K562 (cell line): Measurements from ENCODE around the gene MLN. TPM values are rescaled to one million over a fixed set of nuclear protein-coding genes. Genes with fewer than 3 reads are reported as not detected.
A peak's percentile ranks its signal among the peaks of the same experiment; 100 is the strongest.

Experiments used
- E2F3 ChIP-seq: fragments of 250-450 bp; sonication (Bioruptor Pico); IDR thresholded peaks from 2 replicates; pipeline ENCODE4 v1.4.0; 2020; ENCODE audit warnings: mild to moderate bottlenecking
- E2F5 ChIP-seq: sonication (generic); formaldehyde crosslinking; IDR thresholded peaks from 2 replicates; pipeline ENCODE4 v1.8.0; 2022; ENCODE audit warnings: mild to moderate bottlenecking, missing genetic modification reagents
- ETV6 ChIP-seq, 3 experiments: fragments of 150-350 bp in 1 of 3; sonication (generic) in 1 of 3; formaldehyde crosslinking in 1 of 3; IDR thresholded peaks; 2 replicates each; pipeline versions ENCODE4 v1.6.1 to v1.8.0; 2014 to 2022; ENCODE audit warnings: borderline replicate concordance in 2 of 3, low read depth in 2 of 3, antibody characterized with exemption in 1 of 3, low read length in 1 of 3, mild to moderate bottlenecking in 1 of 3, missing genetic modification reagents in 1 of 3
- FOS ChIP-seq: IDR thresholded peaks from 3 replicates; pipeline ENCODE4 v1.6.1; 2011; ENCODE audit not compliant: insufficient read length; ENCODE audit errors: extremely low read depth
- HCFC1 ChIP-seq: IDR thresholded peaks from 2 replicates; pipeline ENCODE4 v1.6.1; 2012; ENCODE audit warnings: low read depth, low read length, improper control_type of control experiment
- JUNB ChIP-seq: fragments of 450-650 bp; formaldehyde crosslinking; conservative IDR thresholded peaks from 2 replicates; pipeline ENCODE4 v1.4.0; 2020; ENCODE audit warnings: mild to moderate bottlenecking
- KAT7 ChIP-seq: sonication (generic); formaldehyde crosslinking; IDR thresholded peaks from 2 replicates; pipeline ENCODE4 v1.8.0; 2022; ENCODE audit warnings: missing genetic modification reagents, mild to moderate bottlenecking, borderline replicate concordance
- MEF2A ChIP-seq: IDR thresholded peaks from 2 replicates; pipeline ENCODE4 v1.6.1; 2011; ENCODE audit warnings: low read depth, mild to moderate bottlenecking, low read length, moderate library complexity; ENCODE audit not compliant: control insufficient read depth
- TEAD4 ChIP-seq, 2 experiments: sonication (generic) in 1 of 2; formaldehyde crosslinking in 1 of 2; IDR thresholded peaks; 2 replicates each; pipeline versions ENCODE4 v1.6.1 to v1.8.0; 2012 to 2022; ENCODE audit warnings: borderline replicate concordance in 1 of 2, inconsistent platforms in 1 of 2, low read length in 1 of 2, mild to moderate bottlenecking in 1 of 2, missing genetic modification reagents in 1 of 2
- ZBTB5 ChIP-seq: fragments of 450-650 bp; IDR thresholded peaks from 2 replicates; pipeline ENCODE4 v1.6.1; 2017; ENCODE audit warnings: antibody characterized with exemption
- ZFP36 ChIP-seq: fragments of 150-350 bp; IDR thresholded peaks from 2 replicates; pipeline ENCODE4 v1.6.1; 2018; ENCODE audit warnings: low read length, low read depth; ENCODE audit not compliant: partially characterized antibody
- ZNF668 ChIP-seq: fragments of 250-450 bp; sonication (Bioruptor Pico); IDR thresholded peaks from 2 replicates; pipeline ENCODE4 v1.8.0; 2022; ENCODE audit warnings: mild to moderate bottlenecking, inconsistent platforms
- ZNF699 ChIP-seq: fragments of 250-450 bp; sonication (Bioruptor Pico); IDR thresholded peaks from 2 replicates; pipeline ENCODE4 v1.8.0; 2021; ENCODE audit warnings: mild to moderate bottlenecking, moderate library complexity; ENCODE audit not compliant: insufficient replicate concordance
- ZNF717 ChIP-seq: fragments of 250-450 bp; sonication (Bioruptor Pico); IDR thresholded peaks from 2 replicates; pipeline ENCODE4 v1.5.0; 2021
- polyA plus RNA-seq, 8 experiments: library from polyadenylated mRNA; depleted of rRNA in 4 of 8; stranded (reverse) in 5 of 8; unstranded in 3 of 8; fragments of >200 nt; fragmentation: Nextera tagmentation in 2 of 8; fragmentation: Illumina TruSeq in 1 of 8; extraction: Ambion mirVana in 2 of 8; extraction: Trizol in 1 of 8; gene quantifications; 2 replicates each; pipeline versions ENCODE4 v1.2.1 to v1.2.3, GENCODE V29; 2011 to 2014; ENCODE audit warnings: inconsistent platforms in 1 of 8, missing spikeins in 1 of 8
- total RNA-seq, 7 experiments: library from RNA; depleted of rRNA in 6 of 7; stranded (reverse); fragments of >200 nt in 6 of 7; fragmentation: Illumina TruSeq in 2 of 7; extraction: Trizol in 2 of 7; gene quantifications; 2 replicates each; pipeline versions ENCODE4 v1.2.1 to v1.2.3, GENCODE V29; 2011 to 2021; ENCODE audit warnings: low replicate concordance in 1 of 7
- TF ChIP-seq, protein P1 (sequence below): sonication (generic); formaldehyde crosslinking; IDR thresholded peaks from 2 replicates; pipeline ENCODE4 v1.9.0; 2022; ENCODE audit warnings: mild to moderate bottlenecking, missing genetic modification reagents
- TF ChIP-seq, protein P2 (sequence below): sonication (generic); formaldehyde crosslinking; IDR thresholded peaks from 2 replicates; pipeline ENCODE4 v1.5.0; 2020; ENCODE audit warnings: missing genetic modification reagents
- TF ChIP-seq, protein P3 (sequence below): sonication (generic); formaldehyde crosslinking; IDR thresholded peaks from 2 replicates; pipeline ENCODE4 v1.8.0; 2022; ENCODE audit warnings: mild to moderate bottlenecking, missing genetic modification reagents
- TF ChIP-seq, protein P4 (sequence below): fragments of 450-650 bp; formaldehyde crosslinking; IDR thresholded peaks from 2 replicates; pipeline ENCODE4 v1.4.0; 2020; ENCODE audit warnings: mild to moderate bottlenecking

Gene MLN
- total and polyA plus RNA-seq, 9 of the 15 experiments (the other 6 are each of a cell fraction or from before 2014, with no cell fraction given), result not detected

DNA sequence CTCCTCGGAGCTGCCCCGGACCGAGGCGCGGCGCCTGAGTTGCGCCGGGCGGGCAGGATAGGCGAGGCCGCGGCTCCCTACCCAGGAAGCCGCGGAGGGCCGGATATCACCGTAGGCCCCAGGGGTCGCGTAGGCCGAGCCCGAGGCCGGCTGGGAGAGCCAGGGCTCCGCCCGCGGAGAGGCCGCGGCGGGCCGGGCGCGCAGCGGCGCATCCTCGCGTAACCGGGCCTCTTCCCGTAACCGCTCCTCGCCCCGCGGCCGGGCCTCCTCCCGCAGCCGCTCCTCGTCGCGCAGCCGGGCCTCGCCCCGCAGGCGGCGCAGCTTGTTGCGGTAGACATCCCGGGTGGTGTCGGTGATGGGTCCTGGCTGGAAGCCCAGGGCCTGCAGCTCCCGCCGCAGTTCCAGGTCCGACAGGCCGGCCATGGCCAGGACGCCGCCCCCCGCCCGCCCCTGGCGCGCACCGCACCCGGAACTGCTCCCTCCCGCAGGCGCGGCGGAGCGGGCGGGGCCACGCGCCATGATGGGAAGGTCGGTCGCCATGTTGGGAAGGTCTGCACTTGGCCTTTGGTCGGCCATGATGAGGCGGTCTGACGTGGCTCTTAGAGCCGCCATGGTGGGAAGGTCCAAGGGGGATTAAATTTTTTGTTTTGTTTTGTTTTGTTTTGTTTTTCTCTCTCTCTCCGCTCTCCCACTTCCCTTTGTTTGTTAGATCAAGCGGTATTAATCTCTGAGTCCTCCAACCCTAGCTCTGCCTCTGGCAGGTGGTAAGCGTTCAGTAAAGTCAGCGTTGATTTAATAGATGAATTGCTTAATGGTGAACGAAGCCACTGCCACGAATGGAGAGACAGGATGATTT, 14.9 kb downstream of the MLN start, which contains the start of gene LEMD2 (continued):
- no peak for TF ChIP-seq FOS
- TF ChIP-seq E2F5 (CRISPR knock-in tag), result 0 out of 2 replicates have a peak, but pooled peaks have one; percentile 18
- TF ChIP-seq KAT7, result peak; percentile 91; the same call in 1 of the 2 replicates
- no peak for TF ChIP-seq ZNF717 (CRISPR knock-in tag)
- no peak for TF ChIP-seq JUNB (CRISPR knock-in tag)
- TF ChIP-seq, protein P1, sequence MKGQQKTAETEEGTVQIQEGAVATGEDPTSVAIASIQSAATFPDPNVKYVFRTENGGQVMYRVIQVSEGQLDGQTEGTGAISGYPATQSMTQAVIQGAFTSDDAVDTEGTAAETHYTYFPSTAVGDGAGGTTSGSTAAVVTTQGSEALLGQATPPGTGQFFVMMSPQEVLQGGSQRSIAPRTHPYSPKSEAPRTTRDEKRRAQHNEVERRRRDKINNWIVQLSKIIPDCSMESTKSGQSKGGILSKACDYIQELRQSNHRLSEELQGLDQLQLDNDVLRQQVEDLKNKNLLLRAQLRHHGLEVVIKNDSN, result no peak
- no peak for TF ChIP-seq ZBTB5
- TF ChIP-seq MEF2A, result no peak
- no peak for TF ChIP-seq ZFP36
- TF ChIP-seq ETV6 (IDR thresholded peaks at IDR 0.05; ENCODE audit: borderline replicate concordance in 1 of 2, low read depth in 2 of 2, low read length in 1 of 2), result no peak
- no peak for TF ChIP-seq ETV6 (CRISPR knock-in tag; IDR thresholded peaks at IDR 0.05; ENCODE audit: borderline replicate concordance)
- peak; percentile 69; the same call in 1 of the 2 replicates for TF ChIP-seq E2F3 (CRISPR knock-in tag)
- peak; percentile 45; the same call in 1 of the 2 replicates for TF ChIP-seq TEAD4 (IDR thresholded peaks at IDR 0.05; ENCODE audit: low read length)
- TF ChIP-seq TEAD4 (CRISPR knock-in tag; IDR thresholded peaks at IDR 0.05; ENCODE audit: borderline replicate concordance), result no peak
- peak; percentile 38; the same call in 1 of the 2 replicates for TF ChIP-seq ZNF668
- TF ChIP-seq, protein P2, sequence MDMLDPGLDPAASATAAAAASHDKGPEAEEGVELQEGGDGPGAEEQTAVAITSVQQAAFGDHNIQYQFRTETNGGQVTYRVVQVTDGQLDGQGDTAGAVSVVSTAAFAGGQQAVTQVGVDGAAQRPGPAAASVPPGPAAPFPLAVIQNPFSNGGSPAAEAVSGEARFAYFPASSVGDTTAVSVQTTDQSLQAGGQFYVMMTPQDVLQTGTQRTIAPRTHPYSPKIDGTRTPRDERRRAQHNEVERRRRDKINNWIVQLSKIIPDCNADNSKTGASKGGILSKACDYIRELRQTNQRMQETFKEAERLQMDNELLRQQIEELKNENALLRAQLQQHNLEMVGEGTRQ (CRISPR knock-in tag), result no peak
- peak; percentile 98 for TF ChIP-seq HCFC1
- TF ChIP-seq, protein P3, sequence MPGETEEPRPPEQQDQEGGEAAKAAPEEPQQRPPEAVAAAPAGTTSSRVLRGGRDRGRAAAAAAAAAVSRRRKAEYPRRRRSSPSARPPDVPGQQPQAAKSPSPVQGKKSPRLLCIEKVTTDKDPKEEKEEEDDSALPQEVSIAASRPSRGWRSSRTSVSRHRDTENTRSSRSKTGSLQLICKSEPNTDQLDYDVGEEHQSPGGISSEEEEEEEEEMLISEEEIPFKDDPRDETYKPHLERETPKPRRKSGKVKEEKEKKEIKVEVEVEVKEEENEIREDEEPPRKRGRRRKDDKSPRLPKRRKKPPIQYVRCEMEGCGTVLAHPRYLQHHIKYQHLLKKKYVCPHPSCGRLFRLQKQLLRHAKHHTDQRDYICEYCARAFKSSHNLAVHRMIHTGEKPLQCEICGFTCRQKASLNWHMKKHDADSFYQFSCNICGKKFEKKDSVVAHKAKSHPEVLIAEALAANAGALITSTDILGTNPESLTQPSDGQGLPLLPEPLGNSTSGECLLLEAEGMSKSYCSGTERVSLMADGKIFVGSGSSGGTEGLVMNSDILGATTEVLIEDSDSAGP (CRISPR knock-in tag), result no peak
- TF ChIP-seq, protein P4, sequence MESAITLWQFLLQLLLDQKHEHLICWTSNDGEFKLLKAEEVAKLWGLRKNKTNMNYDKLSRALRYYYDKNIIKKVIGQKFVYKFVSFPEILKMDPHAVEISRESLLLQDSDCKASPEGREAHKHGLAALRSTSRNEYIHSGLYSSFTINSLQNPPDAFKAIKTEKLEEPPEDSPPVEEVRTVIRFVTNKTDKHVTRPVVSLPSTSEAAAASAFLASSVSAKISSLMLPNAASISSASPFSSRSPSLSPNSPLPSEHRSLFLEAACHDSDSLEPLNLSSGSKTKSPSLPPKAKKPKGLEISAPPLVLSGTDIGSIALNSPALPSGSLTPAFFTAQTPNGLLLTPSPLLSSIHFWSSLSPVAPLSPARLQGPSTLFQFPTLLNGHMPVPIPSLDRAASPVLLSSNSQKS (CRISPR knock-in tag), result no peak
- no peak for TF ChIP-seq ZNF699 (CRISPR knock-in tag)
